GM19467 (cell line): ENCODE measurements around the gene NUP210.

Experiments
- ATAC-seq: cut with Tn5 transposase; IDR thresholded peaks from one replicate; pipeline ENCODE4 v1.9.1; 2021; ENCODE audit warnings: mild to moderate bottlenecking, moderate library complexity; ENCODE audit not compliant: unreplicated experiment

Gene NUP210

DNA sequence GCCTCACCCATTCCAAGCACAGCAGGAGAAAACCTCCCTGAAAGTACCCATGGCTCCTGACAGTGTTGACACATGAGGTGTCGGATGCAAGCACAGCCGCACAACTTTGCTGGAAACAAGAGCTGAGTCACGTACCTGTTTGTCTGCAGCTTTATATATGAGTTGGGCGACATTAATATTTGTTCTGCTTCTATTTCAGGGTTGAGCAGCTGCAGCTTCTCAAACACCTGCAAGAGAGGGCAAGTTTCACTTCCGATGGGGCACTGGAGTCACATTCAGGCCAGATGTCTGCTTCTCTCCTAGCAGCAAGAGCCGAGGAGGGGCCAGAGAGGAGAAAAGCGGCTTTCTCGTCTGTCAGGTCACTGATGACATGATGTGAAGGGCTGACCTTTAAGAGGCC lies 88.0 kb downstream of the NUP210 start:
- ATAC-seq, result peak; percentile 93

DNA sequence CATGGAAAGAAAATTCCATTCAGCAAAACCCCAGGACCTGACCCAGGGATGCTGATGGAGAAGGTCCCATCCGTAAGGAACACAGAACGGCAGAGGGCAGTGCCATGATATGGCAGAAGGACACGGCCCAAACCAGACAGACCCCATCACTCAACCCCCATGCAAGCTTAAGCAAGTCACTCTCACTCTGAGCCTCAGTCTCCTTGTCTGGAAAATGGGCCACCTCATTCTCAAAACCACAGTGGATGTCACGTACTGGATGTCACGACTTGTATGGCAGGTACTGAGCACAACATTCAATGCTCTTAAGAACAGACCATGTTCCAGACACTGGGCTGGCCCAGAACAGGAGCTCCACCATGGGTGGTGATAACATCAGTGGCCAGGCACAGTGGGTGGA lies 90.4 kb downstream of the NUP210 start:
- no peak for ATAC-seq

DNA sequence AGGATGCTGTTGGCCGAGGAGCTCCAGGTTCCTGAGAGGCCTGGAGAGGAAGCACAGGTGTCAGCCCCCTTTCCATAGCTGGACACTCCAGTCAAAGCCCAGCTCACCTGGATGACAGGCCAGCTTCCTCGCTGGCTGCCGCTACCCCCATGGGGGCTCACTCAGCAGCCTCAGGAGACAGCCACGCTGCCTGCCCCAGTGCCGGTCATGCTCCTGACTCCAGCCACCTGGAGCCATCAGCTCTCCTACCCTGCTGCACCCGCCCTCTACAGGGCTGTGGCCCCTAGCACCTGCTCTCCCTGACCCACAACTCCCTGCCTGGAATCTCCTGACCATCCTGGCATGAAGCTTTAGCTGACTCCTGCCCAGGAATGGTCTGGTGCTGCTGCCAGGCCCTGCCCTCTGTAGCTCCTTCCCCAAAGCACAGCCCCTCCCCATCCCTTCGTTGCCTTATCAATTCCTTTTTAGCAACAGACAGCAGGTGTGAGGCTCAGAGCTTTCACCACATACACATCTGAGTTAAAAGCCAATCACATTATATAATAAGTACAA lies 94.2 kb downstream of the NUP210 start:
- ATAC-seq, result no peak

DNA sequence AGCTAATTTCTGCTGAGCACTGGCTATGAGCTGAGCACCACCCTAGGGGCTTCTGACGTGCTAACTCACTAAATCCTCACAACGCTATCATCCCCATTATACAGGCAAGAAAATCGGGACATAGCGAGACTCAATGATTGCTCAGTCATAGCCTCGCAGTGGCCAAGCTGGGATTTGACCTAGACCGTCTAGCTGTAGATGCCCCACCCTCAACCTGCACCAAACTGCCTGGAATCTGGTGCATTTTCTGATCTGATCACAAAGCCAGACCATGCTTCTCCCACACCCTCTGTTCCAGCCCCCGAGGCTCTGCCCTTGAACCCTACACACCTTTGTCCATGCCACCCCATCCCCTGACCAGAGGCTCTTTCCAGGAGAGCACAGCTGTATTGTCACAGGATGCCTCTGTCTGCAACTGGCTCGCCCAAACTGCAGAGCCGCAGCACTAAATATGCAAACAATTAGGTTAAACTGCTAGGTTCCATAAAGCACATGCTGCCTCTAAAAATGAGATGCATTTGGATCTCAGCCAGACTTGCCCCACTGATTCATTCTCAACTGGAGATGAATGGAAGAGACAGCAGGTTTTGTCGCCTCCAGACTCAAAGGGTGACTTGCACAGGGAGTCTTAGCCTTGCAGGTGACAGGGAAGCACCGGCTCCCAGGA lies 95.2 kb downstream of the NUP210 start:
- no peak for ATAC-seq

DNA sequence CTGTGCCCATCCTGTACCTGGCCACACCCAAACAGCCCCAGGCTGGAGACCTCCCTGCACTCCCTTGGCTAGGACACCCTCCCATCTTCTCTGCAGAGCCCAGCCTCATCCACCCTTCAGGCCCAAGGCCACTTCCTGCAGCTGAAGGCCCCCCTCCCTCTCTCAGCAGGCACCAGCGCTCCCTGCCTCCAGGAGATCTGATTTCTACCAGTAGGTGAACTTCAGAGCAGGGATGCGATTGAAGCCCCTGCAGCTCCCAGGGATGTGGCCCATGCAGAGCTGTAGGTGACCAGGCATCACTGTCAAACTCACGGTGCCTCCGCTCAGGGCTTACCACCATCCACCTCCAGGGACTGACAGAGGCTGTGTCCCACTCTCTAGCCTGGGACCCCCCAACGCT lies 96.3 kb downstream of the NUP210 start:
- no peak for ATAC-seq

DNA sequence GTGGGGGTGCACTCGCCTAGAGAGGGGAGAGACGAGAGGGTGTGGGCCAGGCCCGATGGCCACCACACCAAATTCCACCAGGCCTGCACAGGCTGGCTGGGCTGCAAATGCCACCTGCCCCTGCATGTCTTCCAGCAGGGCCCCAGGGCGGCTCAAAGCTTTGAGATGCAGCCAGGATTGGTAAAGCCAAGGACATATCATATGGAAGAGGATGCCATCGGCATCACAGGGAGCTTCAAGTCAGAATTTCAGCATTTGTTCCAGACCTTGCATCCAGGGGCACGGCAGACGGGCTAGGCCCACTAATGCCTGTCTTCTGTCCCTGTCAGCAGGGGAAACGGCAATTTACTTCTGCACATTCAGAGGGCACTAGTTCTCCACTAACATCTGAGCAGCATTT lies 97.8 kb downstream of the NUP210 start:
- no peak for ATAC-seq

DNA sequence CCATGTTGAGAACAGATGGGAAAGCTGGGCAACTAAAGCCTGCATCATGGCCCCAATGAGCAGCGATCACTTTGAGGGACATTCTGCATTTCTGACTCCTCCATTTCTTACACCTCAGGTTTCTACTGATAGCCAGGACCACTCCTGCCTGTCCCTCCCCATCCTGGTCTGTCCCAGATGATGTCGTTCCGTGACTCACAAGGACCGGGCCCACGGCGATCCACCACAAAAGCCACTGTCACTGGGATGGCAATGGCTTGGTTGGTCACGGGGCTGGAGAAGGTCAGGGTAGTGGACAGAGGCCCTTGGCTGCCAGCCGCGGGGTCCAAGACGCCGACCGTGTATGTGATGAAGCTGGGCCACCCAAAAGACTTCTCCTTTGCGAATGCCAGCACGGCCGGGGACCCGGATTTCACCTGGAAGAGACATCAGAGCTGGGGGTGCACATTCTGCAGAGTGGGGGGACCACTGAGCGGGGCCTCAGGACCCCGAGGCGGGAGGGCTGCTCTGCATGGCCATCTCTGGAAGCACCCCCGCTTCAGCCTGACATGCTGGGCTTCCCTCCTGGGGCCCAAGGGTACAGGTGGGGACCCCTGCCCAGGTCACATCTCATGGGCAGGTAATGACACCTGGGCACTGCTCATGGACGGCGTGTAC lies 100.4 kb downstream of the NUP210 start:
- ATAC-seq, result no peak

DNA sequence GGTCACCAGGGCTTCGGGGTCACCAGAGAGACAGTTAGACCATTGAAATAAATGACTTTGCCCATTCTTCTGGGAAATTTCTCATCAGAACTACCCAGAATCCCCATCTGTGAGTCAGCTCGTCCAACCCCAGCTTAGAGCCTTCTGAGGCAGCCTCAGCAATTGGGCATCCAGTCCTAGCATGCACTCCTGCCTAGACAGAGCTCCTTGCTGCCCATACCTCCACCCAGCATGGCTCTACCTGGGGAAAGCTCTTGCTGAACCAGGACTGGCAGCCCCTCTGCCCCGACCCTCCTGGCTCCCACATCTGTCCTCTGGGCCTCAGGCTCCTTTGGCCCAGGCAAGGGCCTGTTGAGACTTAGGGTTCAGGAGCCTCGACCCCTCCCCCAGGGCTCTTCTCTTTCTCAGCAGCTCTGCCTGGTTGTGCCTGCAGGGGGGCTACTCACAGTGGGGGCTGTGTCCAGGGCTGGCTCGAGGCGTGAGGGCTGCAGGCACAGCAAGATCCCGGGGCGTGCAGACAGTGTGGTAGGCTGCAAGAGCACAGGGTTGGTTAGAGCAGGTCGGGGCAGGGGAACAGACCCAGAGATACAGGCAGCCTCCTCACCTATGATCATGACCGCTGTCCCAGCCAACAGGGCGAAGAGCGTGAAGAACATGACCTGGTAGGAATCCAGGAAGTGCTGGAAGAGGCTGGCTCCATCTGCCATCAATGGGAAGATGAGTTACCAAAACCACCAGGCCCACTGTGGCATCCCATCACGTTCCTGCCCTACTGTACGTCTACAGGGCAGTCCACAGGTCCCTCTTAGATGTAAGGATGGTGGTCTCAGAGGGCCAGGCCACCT lies 101.3 kb downstream of the NUP210 start:
- no peak for ATAC-seq

DNA sequence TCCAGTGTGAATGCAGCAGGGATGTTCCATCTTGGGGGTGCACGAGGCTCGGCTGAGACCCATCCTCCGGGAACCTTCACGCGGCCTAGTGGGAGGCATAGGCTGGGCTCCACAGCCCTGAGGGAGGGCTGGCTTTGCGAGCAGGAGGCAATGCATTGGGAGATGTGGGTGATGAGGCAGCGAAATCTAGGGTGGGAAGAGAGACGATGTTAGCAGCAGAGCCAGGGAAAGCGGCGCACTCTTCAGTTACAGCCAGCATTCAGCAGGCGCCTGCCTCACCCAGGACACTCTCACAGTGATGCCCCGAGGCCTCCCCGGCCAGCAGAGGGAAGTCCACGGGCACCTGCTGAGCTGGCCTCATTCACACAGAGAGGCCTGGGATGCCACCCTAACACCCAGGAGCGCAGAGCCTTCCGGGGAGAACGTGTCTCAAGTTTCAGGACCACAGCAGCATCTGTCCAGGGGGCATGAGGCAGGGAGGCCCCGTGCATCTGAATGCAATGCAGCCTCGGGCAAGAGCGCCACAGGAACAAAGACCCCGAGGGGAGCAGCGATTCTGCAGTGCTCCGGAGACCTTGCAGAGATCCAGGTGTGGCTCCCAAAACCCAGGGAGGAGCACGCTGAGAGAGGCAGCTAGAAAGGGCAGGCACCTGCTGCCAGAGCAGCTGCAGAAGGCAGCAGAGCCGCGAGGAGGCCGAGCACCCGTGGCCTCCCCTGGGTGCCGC lies 102.4 kb downstream of the NUP210 start:
- no peak for ATAC-seq

DNA sequence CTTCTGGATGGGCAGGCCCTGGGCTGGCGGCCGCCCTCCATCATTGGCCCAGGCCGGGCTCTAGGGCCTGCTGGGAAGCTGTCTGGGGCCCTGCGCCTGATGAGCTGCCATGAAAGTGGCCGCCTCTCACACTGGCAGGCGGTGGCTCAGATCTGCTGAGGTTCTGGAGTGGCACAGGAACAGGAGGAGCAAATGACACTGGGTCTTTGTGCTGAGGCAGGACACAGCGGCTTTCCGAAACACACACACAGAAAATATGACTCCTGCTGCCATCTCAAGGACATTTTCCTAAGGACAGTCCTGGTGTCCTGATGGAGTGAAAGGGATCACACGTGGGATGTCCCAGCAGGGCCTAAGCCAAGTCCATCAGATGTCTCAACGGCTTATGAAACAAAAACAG lies 103.5 kb downstream of the NUP210 start:
- no peak for ATAC-seq

DNA sequence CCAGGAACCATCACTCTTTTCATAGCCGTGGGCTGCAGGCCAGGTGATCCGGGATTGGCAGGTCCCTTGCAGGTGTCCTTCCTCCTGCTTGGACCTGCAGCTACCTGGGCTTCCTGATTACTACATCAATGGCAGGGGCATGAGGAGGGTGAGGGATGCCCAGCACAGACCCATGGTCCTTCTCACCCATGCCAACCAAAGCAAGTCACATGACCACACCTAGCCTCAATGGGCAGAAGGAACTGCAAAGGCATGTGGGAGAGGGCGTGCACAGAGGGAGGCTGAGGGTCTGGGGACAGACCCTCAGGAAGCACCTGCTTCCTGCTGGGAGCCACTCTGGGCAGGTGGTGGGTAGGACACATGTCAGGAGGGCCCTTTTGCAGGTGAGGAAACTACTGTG lies 105.2 kb downstream of the NUP210 start:
- ATAC-seq, result no peak

DNA sequence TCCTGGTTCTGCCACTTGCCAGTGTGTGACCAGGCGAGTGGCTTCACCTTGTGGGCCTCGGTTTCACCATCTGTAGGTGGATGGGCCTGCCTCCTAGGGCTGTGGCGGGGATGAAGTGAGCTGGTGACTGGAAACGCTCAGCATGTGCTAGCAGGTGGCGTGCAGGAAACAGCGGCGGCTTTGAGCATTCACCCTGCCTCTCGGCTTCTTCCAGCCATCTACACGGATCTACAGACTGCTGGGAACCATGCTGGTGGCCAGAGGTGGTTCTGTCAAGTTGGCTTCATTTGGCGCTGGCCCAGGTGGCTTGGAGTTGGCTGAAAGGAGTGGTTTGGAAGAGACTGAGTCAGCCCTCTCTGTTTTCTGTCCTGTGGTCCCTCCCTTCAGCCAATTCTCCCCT lies 106.3 kb downstream of the NUP210 start:
- ATAC-seq, result no peak

DNA sequence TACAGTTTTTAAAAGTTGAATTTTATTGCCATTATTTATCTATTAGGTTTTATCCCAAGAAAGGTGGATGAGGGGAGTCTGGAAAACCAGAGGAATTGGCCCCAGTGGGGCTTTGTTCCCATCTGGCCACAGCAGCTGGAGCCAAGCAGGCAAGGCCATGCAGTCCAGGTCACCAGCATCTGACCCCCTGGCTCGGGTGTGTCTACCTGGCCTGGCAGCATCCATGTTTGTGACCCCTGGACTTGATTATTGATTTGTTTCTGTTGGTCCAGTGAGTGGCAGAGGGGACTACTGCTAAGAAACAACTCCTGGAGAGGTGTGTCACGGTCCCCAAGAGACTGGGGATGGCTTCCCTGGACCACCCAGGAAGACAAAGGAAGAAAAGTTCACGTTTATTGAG lies 111.1 kb downstream of the NUP210 start:
- no peak for ATAC-seq

DNA sequence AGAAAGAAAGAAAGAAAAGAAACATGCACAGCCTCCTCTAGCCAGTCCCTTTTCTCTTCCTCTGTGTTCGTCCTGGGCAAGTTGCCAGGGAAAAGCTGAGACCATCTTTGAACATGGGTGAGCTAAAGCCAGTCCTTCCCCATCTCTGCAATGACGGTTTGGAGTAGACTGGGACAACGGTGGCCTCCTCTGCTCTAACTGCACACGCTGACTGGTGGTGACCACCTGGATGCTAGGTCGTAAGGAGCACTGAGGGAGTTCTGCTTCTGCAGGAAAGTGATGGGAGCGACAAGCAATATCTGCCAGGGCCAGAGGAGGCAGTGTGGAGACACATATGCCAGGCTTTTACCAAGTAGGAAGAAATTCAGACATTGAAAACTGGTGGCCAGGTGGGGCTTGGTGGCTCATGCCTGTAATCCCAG lies 111.7 kb downstream of the NUP210 start:
- no peak for ATAC-seq

DNA sequence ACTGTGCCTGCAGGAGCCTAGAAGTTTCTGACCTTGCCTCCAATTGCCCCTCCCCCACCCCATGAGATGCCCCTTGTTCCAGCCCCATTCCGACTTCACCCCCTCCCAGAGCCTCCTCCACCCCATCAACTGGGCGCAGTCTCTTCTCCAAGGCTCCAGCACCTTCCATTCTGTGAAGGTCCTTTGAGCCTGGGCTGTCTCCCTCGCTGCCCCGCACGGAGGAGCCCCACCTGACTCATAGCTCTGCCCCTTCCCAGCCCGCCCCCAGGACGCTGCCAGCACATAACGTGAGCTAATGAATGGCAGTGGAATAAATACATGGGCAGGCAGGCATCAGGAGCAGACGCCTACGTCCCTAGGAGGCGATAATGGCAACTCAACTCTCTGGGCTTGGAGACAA lies 113.1 kb downstream of the NUP210 start:
- no peak for ATAC-seq

DNA sequence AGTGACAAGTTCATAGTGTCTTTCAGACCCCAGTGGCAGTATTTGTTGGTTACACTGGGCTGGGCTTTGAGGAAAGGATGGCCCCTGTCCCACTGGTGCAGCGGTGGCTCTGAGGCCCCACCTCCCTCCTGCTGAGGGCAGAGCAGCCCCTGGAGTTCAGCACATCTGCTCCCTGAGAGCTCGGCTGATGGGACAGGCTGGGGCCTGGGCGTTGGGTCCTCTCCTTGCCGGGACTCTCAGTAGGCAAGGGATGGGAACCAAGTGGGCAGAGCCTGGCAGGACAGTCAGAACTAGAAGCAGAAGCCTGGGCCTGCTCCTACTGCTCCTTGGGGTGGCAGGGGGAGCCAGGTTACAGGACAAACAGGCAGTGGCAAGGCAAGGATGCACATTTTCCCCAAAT lies 114.5 kb downstream of the NUP210 start:
- ATAC-seq, result no peak

DNA sequence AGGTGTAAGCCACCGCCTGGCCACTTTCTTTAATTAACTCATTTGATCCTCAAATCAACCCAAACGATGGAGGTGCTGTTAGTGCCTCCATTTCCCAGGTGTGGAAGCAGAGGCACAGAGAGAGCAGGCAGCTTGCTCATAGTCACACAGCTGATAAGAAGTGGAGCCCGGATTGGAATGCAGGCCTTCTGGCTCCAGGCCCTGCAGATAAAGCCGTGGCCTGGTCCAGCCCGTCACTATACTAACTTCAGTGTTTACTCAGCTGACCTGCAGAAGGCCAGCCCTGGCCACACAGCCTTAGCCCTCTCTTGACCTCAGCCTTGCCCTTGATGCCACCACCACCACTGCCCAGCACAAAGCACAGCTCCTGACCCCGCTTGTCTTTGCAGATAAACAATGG lies 116.7 kb downstream of the NUP210 start:
- ATAC-seq, result no peak

DNA sequence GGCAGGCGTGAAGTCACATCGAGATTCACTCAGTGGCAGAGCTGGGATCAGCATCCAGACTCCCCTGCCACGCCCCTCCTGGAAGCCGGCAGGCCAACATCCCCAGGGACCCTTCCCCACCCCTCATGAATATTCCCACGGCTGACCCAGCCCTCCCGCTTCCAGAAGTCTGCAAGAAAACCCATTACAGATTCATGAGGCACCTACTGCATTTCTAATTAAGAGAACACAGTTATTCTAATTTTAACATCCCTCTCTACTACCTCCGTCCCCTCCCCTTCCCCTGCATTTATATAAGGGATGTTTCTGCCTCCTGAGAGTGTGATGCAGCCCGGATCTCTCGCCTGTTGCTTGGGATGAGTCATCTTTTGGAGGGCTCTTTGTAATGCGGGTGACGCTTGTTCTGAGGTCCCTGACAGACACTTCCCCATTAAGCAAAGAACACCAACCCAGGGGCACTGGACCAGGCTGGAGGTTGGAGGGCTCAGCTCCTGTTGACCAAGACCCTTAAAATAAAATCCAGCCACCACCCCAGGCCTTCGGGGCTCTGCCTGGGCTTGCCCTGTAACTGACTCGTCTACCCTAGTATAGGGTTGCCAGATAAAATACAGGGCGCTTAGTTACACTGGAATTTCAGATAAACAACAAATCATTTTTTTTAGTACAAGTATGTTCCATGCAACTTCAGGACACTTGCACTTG lies 118.7 kb downstream of the NUP210 start:
- no peak for ATAC-seq

DNA sequence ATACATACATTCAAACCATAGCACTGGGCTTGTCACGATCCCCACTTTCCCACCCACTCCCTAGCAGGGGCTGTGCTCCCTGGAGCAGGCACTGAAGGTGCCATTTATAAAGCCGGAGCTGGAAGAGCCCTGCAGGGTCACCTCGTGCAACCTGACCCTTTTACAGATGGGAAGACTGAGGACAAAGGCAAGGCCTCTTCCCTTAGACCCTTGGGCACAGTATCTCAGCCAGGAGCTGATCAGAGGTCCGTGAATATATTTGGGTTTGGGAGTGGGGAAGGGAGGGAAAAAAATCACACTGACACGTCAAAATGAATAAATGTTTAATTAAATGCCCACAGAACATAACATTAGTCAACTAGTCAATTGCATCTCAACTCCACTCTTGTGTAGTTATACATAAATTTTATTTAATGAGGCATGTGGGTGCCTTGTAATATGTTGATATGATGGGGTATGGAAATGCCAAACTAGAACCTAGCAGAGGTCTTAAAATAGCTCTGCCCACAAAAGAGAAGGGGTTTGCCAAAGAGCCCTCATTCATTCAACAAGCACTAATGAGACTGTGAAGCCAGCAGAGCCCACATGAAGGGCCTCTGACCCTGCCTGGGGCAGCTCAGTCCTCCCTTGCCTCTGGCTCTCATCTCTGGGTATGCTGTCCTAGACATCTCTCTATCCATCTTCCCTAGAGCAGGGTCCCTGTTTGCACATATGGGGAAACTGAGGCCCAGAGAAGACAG lies 119.4 kb downstream of the NUP210 start:
- ATAC-seq, result no peak
